ENCODE measurements around the gene NPAS3. TPM values are rescaled to one million over a fixed set of nuclear protein-coding genes. Genes with fewer than 3 reads are reported as not detected.

The NPAS3 gene
- total RNA-seq, 1 donor from 2014 or later = not detected

- H3K9me3 ChIP-seq (ENCODE audit: low read depth) = no peaks in the 10 kb centered on the region
- no peak overlapping the region for H2AFZ ChIP-seq (replicated peaks)
- Mint-ChIP-seq H3K9me3 (peaks cover 2% of the 10 kb centered on the region), H3K36me3 (peaks cover 2% of the 10 kb centered on the region), H3K27me3 (ENCODE audit: insufficient read depth, low read depth) (no peaks in the 10 kb centered on the region), H3K4me3 (no peak overlapping the region), H3K4me1 (peaks cover 16% of the 10 kb centered on the region), H3K27ac (no peak overlapping the region)
- TF ChIP-seq, protein P1, sequence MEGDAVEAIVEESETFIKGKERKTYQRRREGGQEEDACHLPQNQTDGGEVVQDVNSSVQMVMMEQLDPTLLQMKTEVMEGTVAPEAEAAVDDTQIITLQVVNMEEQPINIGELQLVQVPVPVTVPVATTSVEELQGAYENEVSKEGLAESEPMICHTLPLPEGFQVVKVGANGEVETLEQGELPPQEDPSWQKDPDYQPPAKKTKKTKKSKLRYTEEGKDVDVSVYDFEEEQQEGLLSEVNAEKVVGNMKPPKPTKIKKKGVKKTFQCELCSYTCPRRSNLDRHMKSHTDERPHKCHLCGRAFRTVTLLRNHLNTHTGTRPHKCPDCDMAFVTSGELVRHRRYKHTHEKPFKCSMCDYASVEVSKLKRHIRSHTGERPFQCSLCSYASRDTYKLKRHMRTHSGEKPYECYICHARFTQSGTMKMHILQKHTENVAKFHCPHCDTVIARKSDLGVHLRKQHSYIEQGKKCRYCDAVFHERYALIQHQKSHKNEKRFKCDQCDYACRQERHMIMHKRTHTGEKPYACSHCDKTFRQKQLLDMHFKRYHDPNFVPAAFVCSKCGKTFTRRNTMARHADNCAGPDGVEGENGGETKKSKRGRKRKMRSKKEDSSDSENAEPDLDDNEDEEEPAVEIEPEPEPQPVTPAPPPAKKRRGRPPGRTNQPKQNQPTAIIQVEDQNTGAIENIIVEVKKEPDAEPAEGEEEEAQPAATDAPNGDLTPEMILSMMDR (IDR thresholded peaks at IDR 0.05) = no peak
- no peak for TF ChIP-seq EZH2 (IDR thresholded peaks at IDR 0.05)
- no peak for TF ChIP-seq EZH2phosphoT487 (IDR thresholded peaks at IDR 0.05)
- H3K27ac ChIP-seq = no peak overlapping the region
- DNase-seq (ENCODE audit: low spot score) = no peak
- H3F3A ChIP-seq (ENCODE audit: low read depth) = no peaks in the 10 kb centered on the region
- H3K4me1 ChIP-seq = no peaks in the 10 kb centered on the region
- H3K4me3 ChIP-seq = no peak overlapping the region
- H3K79me2 ChIP-seq (ENCODE audit: low read depth) = no peaks in the 10 kb centered on the region
- no peaks in the 10 kb centered on the region for H4K20me1 ChIP-seq (ENCODE audit: low read depth)
- no peak overlapping the region for H3K9ac ChIP-seq
- H3K36me3 ChIP-seq = no peaks in the 10 kb centered on the region
- H3K27me3 ChIP-seq = no peaks in the 10 kb centered on the region
- H3K4me2 ChIP-seq = no peak overlapping the region
These were observed 404.3 kb downstream of the NPAS3 start for GRCh38 chr14:33343016-33343415.

DNA sequence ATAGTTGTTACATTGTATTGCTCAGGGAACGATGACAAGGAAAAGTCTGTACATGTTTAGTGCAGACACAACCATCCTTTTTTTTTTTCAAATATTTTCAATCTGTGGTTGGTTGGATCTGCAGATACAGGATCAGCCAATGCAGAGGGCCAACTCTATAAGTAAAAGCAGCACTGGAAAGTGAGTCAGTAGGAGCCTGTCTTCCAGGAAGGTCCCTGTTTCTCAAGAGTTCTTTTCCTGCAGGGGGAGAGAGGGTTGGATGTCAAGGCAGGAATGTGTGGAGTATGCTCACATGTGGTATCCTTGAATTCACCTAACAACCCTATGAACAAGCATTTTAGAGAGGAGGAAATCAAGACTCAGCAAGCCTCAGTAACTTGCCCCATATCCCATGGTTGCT lies 409.1 kb downstream of the NPAS3 start:
- H4K20me1 ChIP-seq (ENCODE audit: low read depth) = no peaks in the 10 kb centered on the region

DNA sequence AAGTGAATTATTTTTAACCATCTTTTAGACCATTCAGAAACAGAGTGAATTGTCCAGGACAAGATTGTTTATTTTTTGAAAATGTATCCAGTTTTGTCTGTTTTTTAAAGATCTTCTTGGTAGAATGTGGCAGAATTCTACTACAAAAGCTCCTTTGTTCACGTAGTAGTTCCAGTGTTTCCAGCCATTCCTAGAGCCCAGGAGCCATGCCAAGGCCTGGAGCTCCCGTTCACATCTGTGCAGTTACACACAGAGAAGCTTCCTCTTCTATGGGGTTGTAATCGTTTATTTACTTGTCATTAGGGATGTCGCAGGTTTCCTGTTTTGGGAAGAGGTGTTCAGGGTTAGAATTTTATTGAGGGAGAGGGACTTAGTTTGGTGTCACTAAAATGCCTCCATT lies 409.8 kb downstream of the NPAS3 start:
- Histone ChIP-seq H3K9me3 (ENCODE audit: low read depth) (no peaks in the 10 kb centered on the region), H3K4me3 (no peak overlapping the region), H3K4me1 (peaks cover 16% of the 10 kb centered on the region), H3K9ac (no peak overlapping the region), H3K27me3 (no peaks in the 10 kb centered on the region), H4K20me1 (ENCODE audit: low read depth) (no peaks in the 10 kb centered on the region), H3F3A (ENCODE audit: low read depth) (no peaks in the 10 kb centered on the region), H2AFZ (replicated peaks) (no peak overlapping the region), H3K36me3 (no peaks in the 10 kb centered on the region), H3K4me2 (no peak overlapping the region), H3K27ac (no peak overlapping the region), H3K79me2 (ENCODE audit: low read depth) (no peaks in the 10 kb centered on the region)
- H3K4me3 Mint-ChIP-seq = no peak overlapping the region
- TF ChIP-seq EZH2 (IDR thresholded peaks at IDR 0.05) (no peak), EZH2phosphoT487 (IDR thresholded peaks at IDR 0.05) (no peak)
- TF ChIP-seq, protein P1 (IDR thresholded peaks at IDR 0.05) = no peak
- H3K27ac Mint-ChIP-seq = no peak overlapping the region
- H3K27me3 Mint-ChIP-seq (ENCODE audit: insufficient read depth, low read depth) = no peaks in the 10 kb centered on the region
- peaks cover 21% of the 10 kb centered on the region for H3K4me1 Mint-ChIP-seq
- no peak for DNase-seq (ENCODE audit: low spot score)
- H3K36me3 Mint-ChIP-seq = peaks cover 4% of the 10 kb centered on the region
- H3K9me3 Mint-ChIP-seq = peaks cover 5% of the 10 kb centered on the region

More for the DNA sequence above, 409.1 kb downstream of the NPAS3 start:
- H3K79me2 ChIP-seq (ENCODE audit: low read depth) = no peaks in the 10 kb centered on the region
- H3K27me3 ChIP-seq = no peaks in the 10 kb centered on the region
- Mint-ChIP-seq H3K27ac (no peak overlapping the region), H3K36me3 (peaks cover 2% of the 10 kb centered on the region), H3K27me3 (ENCODE audit: insufficient read depth, low read depth) (no peaks in the 10 kb centered on the region), H3K9me3 (peaks cover 5% of the 10 kb centered on the region), H3K4me1 (peaks cover 27% of the 10 kb centered on the region), H3K4me3 (no peak overlapping the region)
- H3K4me1 ChIP-seq = peaks cover 16% of the 10 kb centered on the region
- no peaks in the 10 kb centered on the region for H3F3A ChIP-seq (ENCODE audit: low read depth)
- no peak overlapping the region for H3K9ac ChIP-seq
- no peaks in the 10 kb centered on the region for H3K9me3 ChIP-seq (ENCODE audit: low read depth)
- no peak overlapping the region for H3K4me2 ChIP-seq
- no peak overlapping the region for H3K4me3 ChIP-seq
- TF ChIP-seq EZH2 (IDR thresholded peaks at IDR 0.05) (no peak), EZH2phosphoT487 (IDR thresholded peaks at IDR 0.05) (no peak)
- TF ChIP-seq, protein P1 (IDR thresholded peaks at IDR 0.05) = no peak
- H3K36me3 ChIP-seq = no peaks in the 10 kb centered on the region
- H2AFZ ChIP-seq (replicated peaks) = no peak overlapping the region
- no peak for DNase-seq (ENCODE audit: low spot score)
- H3K27ac ChIP-seq = no peak overlapping the region
